Amniotic epithelial cell (primary cell): ENCODE results near the gene BARHL1.

Experiments used
- DNase-seq: peaks from one replicate; pipeline ENCODE4 v3.0.0-alpha.2; 2010; ENCODE audit warnings: low read depth

The BARHL1 gene

DNA sequence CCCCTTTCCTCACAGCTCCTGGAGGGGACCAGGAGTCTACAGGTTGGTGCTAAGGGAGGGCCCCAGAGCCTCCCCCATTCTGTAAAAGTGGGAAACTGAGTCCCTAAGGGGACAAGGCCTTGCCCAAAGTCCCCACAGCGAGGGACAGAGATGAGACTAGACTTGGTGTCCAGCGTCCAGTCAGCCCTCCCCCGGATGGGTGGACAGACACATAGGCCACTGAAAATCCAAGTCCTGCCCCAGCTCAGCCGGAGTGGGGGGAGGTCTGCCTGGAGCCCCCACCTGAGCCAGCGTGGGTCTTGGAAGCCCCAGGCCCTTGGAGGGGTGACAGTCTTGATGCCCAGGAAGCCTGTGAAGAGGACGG is 5.2 kb downstream of the BARHL1 start:
- no peak for DNase-seq

DNA sequence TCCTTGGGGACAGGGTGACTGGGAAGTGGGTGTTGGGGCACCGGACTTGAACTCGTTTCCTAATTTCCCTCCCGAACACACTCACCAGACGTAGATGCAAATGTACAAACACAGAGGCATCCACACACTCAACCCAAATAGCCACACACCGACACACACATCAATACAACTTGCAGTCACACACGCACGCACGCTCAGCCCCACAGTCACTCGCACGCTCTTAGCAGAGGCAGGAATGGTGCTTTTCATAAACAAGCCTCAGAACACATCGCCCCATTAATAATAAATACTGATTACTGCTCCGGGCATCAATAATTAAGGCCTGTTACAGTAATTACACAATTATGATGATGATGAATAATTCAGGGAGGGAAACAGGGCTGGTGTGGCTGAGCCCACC is 5.7 kb downstream of the BARHL1 start:
- DNase-seq = no peak

DNA sequence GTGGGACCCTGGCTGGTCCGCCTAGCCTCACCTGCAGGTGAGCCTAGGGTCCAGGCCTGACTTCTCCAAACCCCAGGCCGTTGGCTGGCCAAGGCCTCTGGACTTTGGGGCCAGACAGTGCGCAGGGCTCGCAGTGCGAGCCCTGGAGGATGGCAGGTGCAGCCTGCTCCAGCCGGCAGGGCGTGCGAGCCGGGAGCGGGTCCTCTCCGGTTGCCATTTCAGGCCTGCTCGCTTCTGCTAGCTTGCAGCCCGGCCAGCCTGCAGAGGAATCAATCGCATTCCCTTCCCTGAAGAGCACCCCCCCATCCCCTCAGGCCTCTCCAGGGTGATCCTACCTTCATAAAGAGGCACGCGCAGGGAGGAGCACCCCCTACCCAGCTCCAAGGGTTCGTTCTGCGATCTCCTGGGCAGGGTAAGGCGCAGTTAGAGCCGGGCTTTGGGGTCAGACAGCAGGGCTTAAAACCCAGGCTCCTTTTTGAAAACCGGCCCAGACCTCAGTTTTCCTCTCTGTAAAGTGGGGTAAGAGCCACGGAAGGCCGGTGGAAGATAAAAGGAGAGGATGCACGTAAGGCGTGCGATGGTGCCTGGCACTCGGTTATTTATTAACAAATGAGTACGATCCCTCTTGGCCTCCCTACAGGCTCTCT is 6.2 kb downstream of the BARHL1 start:
- no peak for DNase-seq

DNA sequence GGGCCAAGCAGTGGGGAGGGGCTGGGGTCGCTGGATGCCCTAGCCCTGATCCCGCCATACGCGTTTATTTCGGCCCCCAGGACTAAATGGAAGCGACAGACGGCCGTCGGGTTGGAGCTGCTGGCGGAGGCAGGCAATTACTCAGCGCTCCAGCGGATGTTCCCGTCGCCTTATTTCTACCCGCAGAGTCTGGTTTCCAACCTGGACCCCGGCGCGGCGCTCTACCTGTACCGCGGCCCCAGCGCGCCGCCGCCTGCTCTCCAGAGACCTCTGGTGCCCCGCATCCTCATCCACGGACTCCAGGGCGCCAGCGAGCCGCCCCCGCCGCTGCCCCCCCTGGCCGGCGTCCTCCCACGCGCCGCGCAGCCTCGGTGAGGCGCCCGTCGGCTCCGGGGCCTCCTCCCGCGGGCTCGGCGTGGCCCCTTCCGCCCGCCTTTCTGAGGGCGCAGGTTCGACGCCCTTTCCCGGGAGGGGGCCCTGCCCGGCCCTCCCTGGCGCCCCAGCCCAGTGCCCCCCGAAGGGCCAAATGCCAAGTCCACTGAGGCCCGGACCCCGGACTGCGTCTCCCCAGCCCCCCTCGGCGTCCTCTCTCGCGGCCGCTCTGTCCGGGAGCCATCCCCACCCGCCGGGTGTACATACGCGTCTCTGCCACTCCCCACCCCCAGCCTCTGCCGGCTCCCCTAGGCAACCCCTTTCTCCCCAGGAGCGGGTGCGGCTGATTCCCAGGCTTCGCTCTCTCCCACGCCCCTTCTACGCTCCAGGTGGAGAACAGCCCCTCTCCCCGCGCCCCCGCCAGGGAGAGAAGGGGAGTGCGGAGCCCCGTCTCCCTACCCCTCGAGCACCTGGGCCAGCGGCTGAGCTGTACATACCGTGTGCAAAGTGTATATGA is 7.0 kb downstream of the BARHL1 start:
- no peak for DNase-seq

DNA sequence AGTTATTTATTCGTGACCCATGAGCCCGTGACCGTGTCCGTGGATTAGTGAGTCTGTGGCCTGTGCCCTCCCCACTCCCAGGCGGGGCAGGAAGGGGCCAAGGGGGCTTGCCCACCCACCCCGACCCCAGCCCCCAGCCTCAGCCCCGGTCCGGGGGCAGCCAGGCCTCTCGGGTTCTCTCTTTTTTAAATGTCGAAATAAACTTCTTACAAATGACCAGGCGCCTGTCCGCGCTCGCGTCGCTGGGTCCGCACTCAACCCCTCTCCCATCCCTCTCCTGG is 7.6 kb downstream of the BARHL1 start:
- no peak for DNase-seq

DNA sequence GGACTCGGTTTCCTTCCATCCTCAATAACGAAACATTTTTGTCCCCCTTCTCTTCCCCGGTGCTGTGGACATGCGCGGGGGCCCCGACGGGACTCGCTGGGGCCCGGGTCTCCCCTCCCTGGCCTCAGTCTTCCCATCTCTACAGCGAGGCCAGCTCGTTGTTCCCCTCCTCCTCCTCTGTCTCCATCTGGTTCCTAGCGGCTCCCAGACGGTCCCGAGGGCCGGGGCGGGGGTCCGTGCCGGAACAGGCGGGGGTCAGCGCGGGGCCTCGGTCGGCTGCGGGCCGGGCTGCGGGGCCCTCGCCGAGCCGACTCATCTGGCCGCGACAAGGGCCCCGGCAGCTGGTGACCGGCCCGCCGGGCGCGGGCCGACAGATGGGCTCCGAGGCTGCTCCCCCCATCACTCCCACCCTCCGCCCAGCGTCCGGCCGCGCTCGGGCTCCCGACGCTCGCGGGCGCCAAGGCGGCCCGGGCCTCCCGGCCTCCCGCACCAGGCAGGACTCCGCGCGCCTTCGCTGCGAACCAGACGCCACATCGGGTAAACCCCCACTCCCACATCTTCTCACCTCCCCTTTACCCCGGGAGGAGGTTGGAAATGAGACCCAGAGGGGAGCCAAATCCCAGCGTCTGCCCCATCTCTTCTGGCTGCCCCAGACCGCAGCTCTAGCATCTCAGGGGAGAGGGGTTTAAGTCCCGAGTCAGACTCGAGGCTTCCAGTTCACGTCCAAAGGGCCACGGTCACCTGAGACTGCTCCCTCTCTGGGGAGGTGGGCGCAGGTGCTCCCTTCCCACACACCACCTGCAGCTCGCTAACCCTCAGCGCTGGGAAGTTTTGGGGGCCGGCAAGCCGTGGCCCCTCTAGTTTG is 8.1 kb downstream of the BARHL1 start:
- no peak for DNase-seq

DNA sequence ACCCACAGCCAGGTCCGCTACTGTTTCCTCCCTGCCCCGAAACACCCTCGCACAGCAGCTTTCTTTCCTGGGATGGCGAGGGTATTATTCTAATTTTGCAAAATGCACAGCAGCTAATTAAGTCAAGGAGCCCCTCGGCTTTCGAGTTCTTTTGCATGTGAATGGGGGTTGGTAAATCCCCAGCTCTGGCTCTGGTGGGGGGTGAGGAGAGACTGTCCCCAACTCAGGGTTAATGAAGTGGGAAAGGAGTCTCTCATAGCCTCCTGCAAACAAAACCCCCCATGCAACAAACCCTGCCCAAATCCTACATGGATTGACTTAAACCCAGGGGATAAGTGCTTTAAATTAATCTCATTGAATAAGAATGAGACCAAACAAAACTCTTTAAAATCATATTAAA is 8.8 kb downstream of the BARHL1 start:
- DNase-seq = no peak

DNA sequence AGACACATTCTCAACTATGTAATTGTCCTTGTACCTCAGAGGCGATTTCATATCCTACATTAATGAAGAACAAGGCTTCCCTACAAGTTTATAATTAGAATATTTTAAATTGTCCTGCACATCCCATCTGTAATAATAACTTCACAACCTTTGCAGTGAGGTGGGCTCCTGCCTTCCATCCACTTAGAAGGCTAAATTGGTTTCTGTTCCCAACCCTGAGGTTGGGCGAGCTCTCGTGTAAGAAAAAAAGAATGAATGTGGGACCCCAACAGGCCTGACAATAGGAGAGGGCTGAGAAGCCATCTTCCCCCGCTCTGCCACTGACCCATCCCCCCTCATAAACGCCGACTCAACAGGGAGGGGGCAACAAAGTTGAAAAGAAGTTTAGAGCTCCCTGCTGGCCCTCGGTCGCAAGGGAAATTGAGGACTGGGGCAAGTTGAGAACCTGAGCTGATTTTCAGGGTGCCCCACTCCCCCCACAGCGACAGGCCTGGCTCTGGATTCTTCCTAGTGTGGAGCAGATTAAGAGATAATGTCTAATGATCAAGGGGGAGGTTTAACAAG is 9.4 kb downstream of the BARHL1 start:
- no peak for DNase-seq

DNA sequence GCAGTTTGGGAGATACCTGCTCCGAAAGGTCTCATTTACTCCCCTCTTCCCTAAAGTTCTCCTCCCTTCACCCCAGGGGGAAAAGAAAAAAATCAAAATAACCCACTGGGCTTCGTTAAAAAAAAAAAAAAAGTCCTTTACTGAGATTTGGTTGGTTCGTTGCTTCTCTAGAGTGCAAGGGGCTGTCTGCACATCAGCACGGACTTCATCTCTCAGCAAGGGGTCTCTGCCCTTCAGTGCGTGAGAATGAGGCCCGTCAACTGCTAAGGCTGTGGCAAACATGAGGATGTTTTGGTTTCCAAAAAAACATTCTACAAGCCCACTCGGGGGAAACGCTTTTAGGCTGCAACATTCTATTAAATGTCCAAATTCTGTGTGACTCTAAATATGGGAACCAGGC is 10.0 kb downstream of the BARHL1 start:
- DNase-seq = no peak

DNA sequence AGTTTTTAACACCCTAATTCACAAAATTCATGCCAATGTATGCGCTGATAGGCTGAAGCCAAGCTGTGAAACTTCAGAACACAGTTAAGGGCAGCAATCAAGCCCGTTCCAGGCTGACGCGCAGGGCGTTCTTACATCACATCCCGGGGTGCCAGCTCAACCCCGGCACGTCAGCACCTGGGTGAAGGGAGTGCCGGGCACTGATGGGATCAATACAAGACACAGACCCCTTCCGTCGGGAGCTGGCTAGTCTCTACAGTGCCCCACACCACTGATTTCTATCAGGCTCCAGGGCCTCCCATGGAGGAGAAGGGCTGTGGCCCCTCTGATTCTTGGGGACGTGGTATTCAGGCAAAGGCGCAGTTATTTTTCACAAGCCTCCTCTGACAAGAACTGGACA is 12.0 kb downstream of the BARHL1 start:
- no peak for DNase-seq

DNA sequence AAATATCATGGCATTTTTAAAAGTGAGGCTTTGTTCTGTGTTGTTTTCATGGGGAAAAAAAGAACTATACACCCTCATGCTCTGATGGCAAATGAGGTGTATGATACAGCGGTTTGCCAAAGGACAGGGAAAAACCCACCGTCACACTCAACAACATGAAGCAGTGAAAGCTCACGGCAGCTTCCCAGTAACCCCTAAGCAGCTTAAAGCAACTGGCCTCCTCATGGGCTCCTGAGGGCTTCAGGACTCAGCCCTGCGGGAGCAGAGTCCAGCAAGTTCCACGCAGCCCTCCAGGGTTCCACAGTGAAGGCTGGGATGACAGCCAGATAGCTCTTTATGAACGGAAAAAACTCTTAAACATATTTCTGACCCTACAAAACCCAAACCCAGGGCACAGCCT is 12.9 kb downstream of the BARHL1 start:
- no peak for DNase-seq

DNA sequence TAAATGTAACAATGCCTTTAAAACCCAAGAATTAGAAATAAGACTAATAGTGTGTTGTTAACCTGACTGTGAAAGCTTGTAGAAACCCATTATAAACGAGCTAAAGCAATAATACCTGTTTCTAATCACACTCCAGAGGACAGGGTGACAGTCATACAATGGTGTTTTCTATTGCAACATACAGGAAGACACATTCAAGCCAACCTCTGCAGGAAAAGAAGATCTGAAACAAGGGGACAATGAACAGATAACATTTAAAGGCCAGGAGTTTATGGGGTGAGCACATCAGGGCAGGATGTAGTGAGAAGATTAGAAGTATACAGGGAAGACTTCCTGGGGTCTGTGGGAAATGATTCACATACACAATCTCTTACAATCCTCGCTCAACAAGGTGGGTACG is 13.8 kb downstream of the BARHL1 start:
- DNase-seq = no peak

DNA sequence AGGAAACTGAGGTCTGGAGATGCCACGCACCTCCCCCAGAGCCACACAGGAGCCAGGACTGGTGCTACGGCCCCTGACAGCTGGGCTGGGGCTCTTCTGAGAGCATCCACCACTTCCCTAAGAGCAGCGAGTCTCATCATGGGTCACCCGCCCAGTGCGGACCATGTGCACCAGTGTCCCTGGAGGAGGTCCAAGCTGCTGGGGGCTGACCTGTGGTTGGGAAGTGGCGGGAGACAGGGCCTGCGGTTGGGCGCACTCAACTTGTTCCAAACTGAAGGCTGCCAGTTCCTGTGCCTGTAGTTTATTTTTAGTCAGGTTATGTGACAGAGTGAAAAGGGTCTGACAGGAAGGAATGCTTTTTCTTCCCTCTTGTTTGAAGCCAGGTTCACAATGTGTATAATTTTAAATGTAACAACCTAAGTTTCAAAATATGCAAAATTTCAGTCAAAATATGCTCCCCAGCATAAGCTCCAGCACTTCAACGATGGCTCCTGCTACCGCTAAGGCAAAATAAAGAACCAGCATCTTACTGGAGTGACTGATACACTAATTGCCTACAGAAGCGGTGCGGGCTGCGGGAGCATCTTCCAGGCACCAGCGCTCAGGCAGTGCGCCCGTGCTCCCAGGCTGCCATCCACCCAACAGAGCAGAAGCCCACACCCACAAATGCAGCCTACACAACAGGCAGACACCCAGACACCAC is 14.8 kb downstream of the BARHL1 start:
- DNase-seq = no peak

DNA sequence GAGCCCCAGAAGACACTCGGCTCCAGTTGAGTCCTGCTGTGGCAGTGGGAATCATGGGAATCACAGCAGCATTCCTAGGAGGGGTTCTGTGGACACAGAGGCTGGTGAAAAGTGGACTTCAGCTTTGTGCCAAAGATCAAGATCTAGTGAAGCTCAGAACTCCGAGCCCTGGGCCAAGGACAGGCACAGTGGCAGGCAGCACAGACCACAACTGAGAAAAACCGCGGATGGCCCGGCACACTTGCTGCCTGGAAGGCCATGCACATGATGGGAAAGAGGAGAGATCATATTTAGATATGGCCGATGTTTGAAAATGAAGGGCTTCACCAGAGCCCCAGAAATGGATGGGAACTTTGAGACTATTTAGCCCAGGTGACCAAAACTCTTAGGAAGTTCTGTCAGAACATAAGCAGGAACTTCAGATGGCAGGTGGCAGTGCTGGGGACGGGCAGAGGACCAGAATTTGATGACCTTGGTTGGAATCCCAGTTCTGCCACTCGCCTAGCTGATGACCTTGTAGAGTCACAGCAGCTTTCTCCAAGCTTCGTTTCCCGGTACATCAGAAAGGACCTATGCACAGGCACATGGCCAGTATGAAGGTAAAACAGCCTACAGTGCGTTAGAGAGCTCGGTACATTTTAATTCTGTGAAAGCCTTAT is 18.0 kb downstream of the BARHL1 start:
- DNase-seq = no peak

DNA sequence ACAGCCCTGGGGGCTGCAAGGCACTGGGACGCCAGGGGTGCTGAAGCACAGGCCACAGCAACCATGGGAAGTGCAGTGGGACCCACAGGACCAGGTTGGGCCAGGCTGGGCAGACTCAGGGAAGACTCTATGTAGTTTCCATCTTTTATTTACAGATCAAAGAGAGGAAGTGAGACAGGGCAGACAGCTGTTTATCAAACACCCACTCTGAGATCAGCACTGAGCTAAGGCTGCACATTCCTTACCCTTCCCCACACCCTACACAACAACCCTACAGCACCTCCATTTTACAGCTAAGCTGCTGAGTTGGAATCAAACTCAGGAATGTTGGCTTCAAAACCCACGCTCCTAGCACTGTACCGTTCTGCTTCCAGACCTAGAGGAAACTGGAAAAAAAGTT is 19.8 kb downstream of the BARHL1 start:
- DNase-seq = peak; percentile 30

DNA sequence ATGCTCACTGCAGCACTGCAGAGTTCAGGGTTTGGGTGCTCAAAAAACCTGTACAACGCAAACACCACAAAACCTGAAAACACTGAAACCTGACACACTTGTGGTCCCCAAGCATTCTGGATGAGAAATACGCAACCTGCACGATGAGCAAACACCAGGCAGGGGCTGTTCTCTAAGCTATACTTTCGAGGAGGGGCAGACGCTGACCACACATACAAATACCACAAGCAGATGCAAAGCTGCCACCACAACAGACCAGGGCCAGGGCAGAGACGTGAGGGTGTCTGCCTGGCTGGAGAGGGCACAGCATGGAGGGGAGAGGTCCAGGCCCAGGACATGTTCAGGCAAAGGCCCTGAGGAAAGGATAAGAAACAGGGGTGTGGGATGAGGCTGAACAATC is 23.0 kb downstream of the BARHL1 start:
- DNase-seq = no peak

DNA sequence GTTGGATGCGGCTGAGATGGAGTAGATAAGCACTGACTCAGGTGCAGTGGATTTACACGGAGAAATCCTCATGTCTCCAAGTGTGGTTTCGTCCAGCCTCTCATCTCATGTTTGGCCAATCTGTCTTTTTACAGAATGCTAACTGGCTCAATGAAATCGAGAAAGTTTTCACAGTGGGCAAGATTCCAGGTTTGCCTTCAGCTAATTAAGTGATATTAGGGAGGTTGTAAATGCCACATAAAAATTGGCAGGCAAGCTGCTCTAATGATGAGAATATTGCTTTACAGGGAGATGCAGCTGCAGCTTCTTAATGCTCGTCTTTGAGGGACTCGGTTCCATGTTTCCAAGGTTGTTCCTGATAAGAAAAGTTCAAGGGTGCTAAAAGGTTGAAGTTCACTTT is 23.7 kb downstream of the BARHL1 start:
- DNase-seq = no peak

DNA sequence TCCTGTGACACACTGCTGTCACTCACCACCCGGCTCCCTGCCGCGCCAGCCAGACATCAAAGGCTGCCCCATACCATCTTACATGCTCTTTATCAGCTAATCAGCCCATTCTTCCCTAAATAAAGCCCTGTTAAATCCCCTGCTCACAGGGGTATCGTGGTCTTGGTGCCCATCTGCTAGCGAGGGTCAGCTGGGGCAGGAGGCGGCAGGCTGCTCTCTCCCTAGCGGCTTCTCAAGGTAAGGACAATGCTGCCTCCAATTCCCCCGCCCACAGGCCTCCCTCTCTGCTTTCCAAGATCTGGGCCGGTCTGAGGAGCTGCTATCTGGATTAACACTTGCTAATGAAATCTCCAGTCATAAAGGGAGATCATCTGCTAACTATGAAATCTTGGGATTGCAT is 26.8 kb downstream of the BARHL1 start:
- no peak for DNase-seq

DNA sequence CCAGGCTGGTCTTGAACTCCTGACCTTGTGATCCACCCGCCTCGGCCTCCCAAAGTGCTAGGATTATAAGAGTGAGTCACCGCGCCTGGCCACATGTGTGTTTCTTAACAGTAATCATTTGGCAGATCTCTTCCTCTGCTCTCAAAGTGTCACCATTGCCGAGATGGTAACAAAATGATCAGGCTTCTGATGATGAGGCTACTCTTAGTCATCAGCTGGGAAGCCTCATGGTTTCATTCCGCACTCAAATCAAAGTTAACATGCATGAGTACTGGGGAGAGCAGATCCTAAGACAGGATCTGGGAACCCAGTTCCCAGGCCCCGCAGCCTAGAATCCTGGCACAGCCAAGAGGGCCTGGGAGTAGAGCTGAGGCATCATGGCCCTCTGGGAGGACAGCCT is 27.4 kb downstream of the BARHL1 start:
- DNase-seq = peak; percentile 90

DNA sequence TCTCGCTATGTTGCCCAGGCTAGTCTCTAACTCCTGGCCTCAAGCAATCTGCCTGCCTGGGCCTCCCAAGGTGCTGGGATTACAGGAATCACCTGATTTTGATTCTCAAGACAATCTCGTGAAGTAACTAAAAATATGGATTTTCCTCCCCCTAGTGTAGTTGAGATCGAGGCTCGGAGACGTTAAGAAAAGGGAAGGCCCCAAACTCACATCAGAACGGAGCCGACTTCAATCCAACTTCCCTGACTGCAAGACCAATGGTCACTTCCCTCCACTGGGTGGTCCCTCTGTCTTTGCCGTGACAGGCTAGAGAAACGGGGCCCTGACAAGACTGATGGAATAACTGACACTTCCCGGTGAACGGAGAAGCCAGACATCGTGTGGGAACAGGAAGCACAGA is 28.3 kb downstream of the BARHL1 start:
- DNase-seq = no peak

DNA sequence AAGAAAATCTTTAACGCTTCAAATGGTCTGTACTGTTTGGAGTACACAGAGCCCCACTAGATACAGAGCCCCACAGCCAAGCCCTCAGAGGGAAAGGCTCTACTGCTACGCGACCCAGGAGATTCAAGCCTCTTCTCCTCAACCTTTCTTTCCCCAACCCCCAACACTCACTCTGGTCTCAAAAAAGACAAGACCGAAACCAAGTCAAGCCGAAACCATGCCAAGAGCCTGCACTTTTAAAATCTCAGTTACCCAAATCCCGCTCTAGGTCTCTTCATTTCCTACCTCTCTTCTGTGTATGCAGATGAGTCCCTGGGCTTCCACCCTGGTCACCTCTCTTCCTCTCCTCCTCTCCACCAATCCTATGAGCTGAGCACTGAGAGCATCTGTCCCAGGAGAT is 31.9 kb downstream of the BARHL1 start:
- DNase-seq = no peak

DNA sequence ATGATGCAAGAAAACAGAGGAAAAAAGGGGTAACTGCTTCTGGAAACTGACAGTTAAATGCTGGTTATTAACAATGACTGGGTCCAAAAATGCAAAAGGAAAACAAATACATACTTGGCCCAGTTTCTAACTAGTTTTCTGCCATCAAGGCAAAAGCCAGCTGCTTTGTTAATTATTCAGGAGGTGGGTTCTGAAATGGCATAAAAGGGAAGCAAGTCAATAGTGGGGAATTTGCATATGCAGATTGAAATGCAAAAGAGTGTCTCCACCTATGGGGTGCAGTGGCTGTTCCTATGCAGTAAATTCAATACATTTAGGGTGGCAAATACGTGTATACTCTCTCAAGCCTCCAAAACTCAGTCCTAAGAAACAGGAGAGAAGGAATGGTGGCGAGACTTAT is 33.4 kb downstream of the BARHL1 start:
- no peak for DNase-seq
